ENCODE data around the gene ADK.

Gene ADK

GRCh38 chr10:74530981-74531380, 380.0 kb downstream of the ADK start:
- H3K9me3 Mint-ChIP-seq: no peaks in the 10 kb centered on the region
- H3K27ac Mint-ChIP-seq: peak overlapping the region; percentile 86
- peaks cover 6% of the 10 kb centered on the region for H3K36me3 Mint-ChIP-seq (ENCODE audit: low read depth)
- DNase-seq: no peak
- H3K4me1 Mint-ChIP-seq: no peaks in the 10 kb centered on the region
- no peak overlapping the region for H3K4me3 Mint-ChIP-seq
- no peaks in the 10 kb centered on the region for H3K27me3 Mint-ChIP-seq (ENCODE audit: low read depth, poor library complexity)
- TF ChIP-seq CTCF (IDR thresholded peaks at IDR 0.05): no peak

- H3K4me1 Mint-ChIP-seq: no peaks in the 10 kb centered on the region
- no peaks in the 10 kb centered on the region for H3K36me3 Mint-ChIP-seq (ENCODE audit: low read depth)
- H3K9me3 Mint-ChIP-seq: no peaks in the 10 kb centered on the region
- no peak overlapping the region for H3K4me3 Mint-ChIP-seq
- no peaks in the 10 kb centered on the region for H3K27me3 Mint-ChIP-seq (ENCODE audit: low read depth, poor library complexity)
- no peak overlapping the region for H3K27ac Mint-ChIP-seq
- TF ChIP-seq CTCF (IDR thresholded peaks at IDR 0.05): no peak
- DNase-seq: no peak
These were observed 388.3 kb downstream of the ADK start for GRCh38 chr10:74539317-74539716.

- DNase-seq: no peak
- H3K27me3 Mint-ChIP-seq (ENCODE audit: low read depth, poor library complexity): no peaks in the 10 kb centered on the region
- no peak for TF ChIP-seq CTCF (IDR thresholded peaks at IDR 0.05)
- H3K9me3 Mint-ChIP-seq: no peaks in the 10 kb centered on the region
- H3K27ac Mint-ChIP-seq: no peak overlapping the region
- no peak overlapping the region for H3K4me3 Mint-ChIP-seq
- H3K4me1 Mint-ChIP-seq: no peaks in the 10 kb centered on the region
- no peaks in the 10 kb centered on the region for H3K36me3 Mint-ChIP-seq (ENCODE audit: low read depth)
These were observed 390.4 kb downstream of the ADK start for GRCh38 chr10:74541375-74541774.

GRCh38 chr10:74542077-74542476, 391.1 kb downstream of the ADK start:
- Mint-ChIP-seq H3K27me3 (ENCODE audit: low read depth, poor library complexity) (no peaks in the 10 kb centered on the region), H3K36me3 (ENCODE audit: low read depth) (no peaks in the 10 kb centered on the region)

GRCh38 chr10:74543276-74543675, 392.3 kb downstream of the ADK start:
- no peak for TF ChIP-seq CTCF (IDR thresholded peaks at IDR 0.05)
- no peak overlapping the region for H3K27ac Mint-ChIP-seq
- no peaks in the 10 kb centered on the region for H3K27me3 Mint-ChIP-seq (ENCODE audit: low read depth, poor library complexity)
- no peaks in the 10 kb centered on the region for H3K4me1 Mint-ChIP-seq
- no peaks in the 10 kb centered on the region for H3K36me3 Mint-ChIP-seq (ENCODE audit: low read depth)
- no peak for DNase-seq
- H3K4me3 Mint-ChIP-seq: no peak overlapping the region
- no peaks in the 10 kb centered on the region for H3K9me3 Mint-ChIP-seq

More at GRCh38 chr10:74542077-74542476, 391.1 kb downstream of the ADK start:
- H3K9me3 Mint-ChIP-seq: no peaks in the 10 kb centered on the region
- no peak overlapping the region for H3K27ac Mint-ChIP-seq
- no peaks in the 10 kb centered on the region for H3K4me1 Mint-ChIP-seq
- TF ChIP-seq CTCF (IDR thresholded peaks at IDR 0.05): no peak
- no peak overlapping the region for H3K4me3 Mint-ChIP-seq
- DNase-seq: no peak

- Mint-ChIP-seq H3K4me1 (no peaks in the 10 kb centered on the region), H3K27me3 (ENCODE audit: low read depth, poor library complexity) (no peaks in the 10 kb centered on the region), H3K27ac (peak overlapping the region; percentile 92), H3K9me3 (no peaks in the 10 kb centered on the region), H3K4me3 (no peak overlapping the region), H3K36me3 (ENCODE audit: low read depth) (no peaks in the 10 kb centered on the region)
- DNase-seq: no peak
- TF ChIP-seq CTCF (IDR thresholded peaks at IDR 0.05): no peak
These were observed 393.1 kb downstream of the ADK start for GRCh38 chr10:74544106-74544505.

Data from nephron progenitor cell (in vitro differentiated cells).